HEK293 (cell line): ENCODE results near the gene UNC93A.

Source experiments
- EGR2 ChIP-seq: fragments of 450-650 bp; formaldehyde crosslinking; IDR thresholded peaks from 2 replicates; pipeline ENCODE4 v1.5.1; 2016; ENCODE audit warnings: low read depth, missing biosample characterization, missing genetic modification characterization
- HOXD13 ChIP-seq: sonication (generic); formaldehyde crosslinking; IDR thresholded peaks from 2 replicates; pipeline ENCODE4 v1.8.0; 2022; ENCODE audit warnings: missing genetic modification reagents, borderline replicate concordance
- ZBTB20 ChIP-seq: fragments of 450-650 bp; formaldehyde crosslinking; IDR thresholded peaks from 2 replicates; pipeline ENCODE4 v1.5.1; 2016; ENCODE audit warnings: missing biosample characterization, missing genetic modification characterization
- ZNF140 ChIP-seq: fragments of 450-650 bp; formaldehyde crosslinking; IDR thresholded peaks from 2 replicates; pipeline ENCODE4 v1.5.1; 2016; ENCODE audit warnings: missing biosample characterization, missing genetic modification characterization
- ZNF202 ChIP-seq: fragments of 450-650 bp; formaldehyde crosslinking; IDR thresholded peaks from 2 replicates; pipeline ENCODE4 v1.5.1; 2016; ENCODE audit warnings: missing biosample characterization, missing genetic modification characterization, borderline replicate concordance
- ZNF311 ChIP-seq: fragments of 450-650 bp; formaldehyde crosslinking; IDR thresholded peaks from 2 replicates; pipeline ENCODE4 v1.5.1; 2017; ENCODE audit warnings: missing biosample characterization, missing genetic modification characterization, borderline replicate concordance
- ZNF404 ChIP-seq: fragments of 450-650 bp; formaldehyde crosslinking; IDR thresholded peaks from 2 replicates; pipeline ENCODE4 v1.5.1; 2017; ENCODE audit warnings: missing biosample characterization, missing genetic modification characterization
- ZNF423 ChIP-seq: fragments of 450-650 bp; formaldehyde crosslinking; IDR thresholded peaks from 2 replicates; pipeline ENCODE4 v1.5.1; 2016; ENCODE audit warnings: missing biosample characterization, missing genetic modification characterization
- ZNF530 ChIP-seq: fragments of 450-650 bp; formaldehyde crosslinking; IDR thresholded peaks from 2 replicates; pipeline ENCODE4 v1.5.1; 2016; ENCODE audit warnings: low read depth, missing biosample characterization, missing genetic modification characterization
- ZNF629 ChIP-seq: fragments of 450-650 bp; formaldehyde crosslinking; IDR thresholded peaks from 2 replicates; pipeline ENCODE4 v1.5.1; 2017; ENCODE audit warnings: missing biosample characterization, missing genetic modification characterization
- TF ChIP-seq, protein P1 (sequence below): fragments of 450-650 bp; formaldehyde crosslinking; IDR thresholded peaks from 2 replicates; pipeline ENCODE4 v1.5.1; 2016; ENCODE audit warnings: missing biosample characterization, missing genetic modification characterization, borderline replicate concordance
- TF ChIP-seq, protein P2 (sequence below): fragments of 450-650 bp; formaldehyde crosslinking; IDR thresholded peaks from 2 replicates; pipeline ENCODE4 v1.5.1; 2016; ENCODE audit warnings: missing biosample characterization, missing genetic modification characterization
- TF ChIP-seq, protein P3 (sequence below): fragments of 450-650 bp; formaldehyde crosslinking; IDR thresholded peaks from 2 replicates; pipeline ENCODE4 v1.5.1; 2016; ENCODE audit warnings: missing biosample characterization, missing genetic modification characterization
- TF ChIP-seq, protein P4 (sequence below): fragments of 450-650 bp; formaldehyde crosslinking; IDR thresholded peaks from 2 replicates; pipeline ENCODE4 v1.5.1; 2017; ENCODE audit warnings: missing biosample characterization, missing genetic modification characterization
- TF ChIP-seq, protein P5 (sequence below): fragments of 450-650 bp; formaldehyde crosslinking; IDR thresholded peaks from 2 replicates; pipeline ENCODE4 v1.5.1; 2016; ENCODE audit warnings: missing biosample characterization, missing genetic modification characterization
- TF ChIP-seq, protein P6 (sequence below): fragments of 450-650 bp; formaldehyde crosslinking; IDR thresholded peaks from 2 replicates; pipeline ENCODE4 v1.5.1; 2016; ENCODE audit warnings: missing biosample characterization, missing genetic modification characterization
- TF ChIP-seq, protein P7 (sequence below): fragments of 450-650 bp; formaldehyde crosslinking; IDR thresholded peaks from 2 replicates; pipeline ENCODE4; 2016; ENCODE audit warnings: missing biosample characterization, missing genetic modification characterization

Gene UNC93A

DNA sequence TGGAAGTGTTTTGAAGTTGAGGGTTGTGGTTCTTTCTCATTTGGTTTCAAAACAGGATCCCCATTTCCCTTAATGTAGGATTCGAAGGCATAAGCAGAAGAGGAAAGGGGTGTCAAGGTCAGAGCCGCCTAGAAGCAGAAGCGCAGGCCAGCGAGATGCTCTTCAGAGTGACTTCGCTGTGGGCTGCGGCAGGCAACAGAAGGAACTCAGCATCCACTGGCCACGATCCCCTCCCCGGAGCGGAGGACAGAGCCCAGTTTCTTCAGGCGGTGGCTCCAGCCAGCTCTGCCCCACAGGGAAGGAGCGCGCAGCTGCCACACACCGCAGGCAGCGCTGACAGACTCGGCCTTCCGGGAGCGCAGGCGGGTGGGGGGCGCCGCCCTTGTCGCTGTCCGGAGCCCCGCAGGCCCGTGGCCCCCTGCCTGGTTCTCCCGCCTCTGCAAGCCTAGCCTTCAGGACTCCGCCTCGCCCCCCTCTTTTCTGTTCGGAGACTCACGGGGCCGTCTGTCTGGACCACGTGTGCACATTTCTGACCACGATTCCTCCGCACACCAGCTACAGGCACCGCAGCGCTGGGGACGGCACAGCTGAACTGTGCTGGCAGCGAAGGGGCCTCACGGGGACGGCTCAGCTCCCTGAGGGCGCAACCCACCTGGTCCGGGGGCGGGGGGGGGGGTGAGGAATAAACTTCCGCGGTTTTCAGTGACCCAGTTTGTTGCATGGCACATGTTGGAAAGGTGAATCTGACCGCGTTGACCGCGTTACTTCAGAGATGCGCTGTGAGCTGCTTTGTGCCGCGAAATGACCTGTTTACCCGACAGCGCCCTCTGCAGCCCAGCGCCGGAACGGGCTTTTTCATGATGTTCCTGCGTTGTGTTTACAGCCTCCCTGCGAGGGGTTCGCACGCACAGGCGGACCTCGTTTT lies 59.9 kb downstream of the UNC93A start (continued):
- TF ChIP-seq, protein P1, sequence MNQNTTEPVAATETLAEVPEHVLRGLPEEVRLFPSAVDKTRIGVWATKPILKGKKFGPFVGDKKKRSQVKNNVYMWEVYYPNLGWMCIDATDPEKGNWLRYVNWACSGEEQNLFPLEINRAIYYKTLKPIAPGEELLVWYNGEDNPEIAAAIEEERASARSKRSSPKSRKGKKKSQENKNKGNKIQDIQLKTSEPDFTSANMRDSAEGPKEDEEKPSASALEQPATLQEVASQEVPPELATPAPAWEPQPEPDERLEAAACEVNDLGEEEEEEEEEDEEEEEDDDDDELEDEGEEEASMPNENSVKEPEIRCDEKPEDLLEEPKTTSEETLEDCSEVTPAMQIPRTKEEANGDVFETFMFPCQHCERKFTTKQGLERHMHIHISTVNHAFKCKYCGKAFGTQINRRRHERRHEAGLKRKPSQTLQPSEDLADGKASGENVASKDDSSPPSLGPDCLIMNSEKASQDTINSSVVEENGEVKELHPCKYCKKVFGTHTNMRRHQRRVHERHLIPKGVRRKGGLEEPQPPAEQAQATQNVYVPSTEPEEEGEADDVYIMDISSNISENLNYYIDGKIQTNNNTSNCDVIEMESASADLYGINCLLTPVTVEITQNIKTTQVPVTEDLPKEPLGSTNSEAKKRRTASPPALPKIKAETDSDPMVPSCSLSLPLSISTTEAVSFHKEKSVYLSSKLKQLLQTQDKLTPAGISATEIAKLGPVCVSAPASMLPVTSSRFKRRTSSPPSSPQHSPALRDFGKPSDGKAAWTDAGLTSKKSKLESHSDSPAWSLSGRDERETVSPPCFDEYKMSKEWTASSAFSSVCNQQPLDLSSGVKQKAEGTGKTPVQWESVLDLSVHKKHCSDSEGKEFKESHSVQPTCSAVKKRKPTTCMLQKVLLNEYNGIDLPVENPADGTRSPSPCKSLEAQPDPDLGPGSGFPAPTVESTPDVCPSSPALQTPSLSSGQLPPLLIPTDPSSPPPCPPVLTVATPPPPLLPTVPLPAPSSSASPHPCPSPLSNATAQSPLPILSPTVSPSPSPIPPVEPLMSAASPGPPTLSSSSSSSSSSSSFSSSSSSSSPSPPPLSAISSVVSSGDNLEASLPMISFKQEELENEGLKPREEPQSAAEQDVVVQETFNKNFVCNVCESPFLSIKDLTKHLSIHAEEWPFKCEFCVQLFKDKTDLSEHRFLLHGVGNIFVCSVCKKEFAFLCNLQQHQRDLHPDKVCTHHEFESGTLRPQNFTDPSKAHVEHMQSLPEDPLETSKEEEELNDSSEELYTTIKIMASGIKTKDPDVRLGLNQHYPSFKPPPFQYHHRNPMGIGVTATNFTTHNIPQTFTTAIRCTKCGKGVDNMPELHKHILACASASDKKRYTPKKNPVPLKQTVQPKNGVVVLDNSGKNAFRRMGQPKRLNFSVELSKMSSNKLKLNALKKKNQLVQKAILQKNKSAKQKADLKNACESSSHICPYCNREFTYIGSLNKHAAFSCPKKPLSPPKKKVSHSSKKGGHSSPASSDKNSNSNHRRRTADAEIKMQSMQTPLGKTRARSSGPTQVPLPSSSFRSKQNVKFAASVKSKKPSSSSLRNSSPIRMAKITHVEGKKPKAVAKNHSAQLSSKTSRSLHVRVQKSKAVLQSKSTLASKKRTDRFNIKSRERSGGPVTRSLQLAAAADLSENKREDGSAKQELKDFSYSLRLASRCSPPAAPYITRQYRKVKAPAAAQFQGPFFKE (tag by site-specific recombination) = no peak
- TF ChIP-seq, protein P2, sequence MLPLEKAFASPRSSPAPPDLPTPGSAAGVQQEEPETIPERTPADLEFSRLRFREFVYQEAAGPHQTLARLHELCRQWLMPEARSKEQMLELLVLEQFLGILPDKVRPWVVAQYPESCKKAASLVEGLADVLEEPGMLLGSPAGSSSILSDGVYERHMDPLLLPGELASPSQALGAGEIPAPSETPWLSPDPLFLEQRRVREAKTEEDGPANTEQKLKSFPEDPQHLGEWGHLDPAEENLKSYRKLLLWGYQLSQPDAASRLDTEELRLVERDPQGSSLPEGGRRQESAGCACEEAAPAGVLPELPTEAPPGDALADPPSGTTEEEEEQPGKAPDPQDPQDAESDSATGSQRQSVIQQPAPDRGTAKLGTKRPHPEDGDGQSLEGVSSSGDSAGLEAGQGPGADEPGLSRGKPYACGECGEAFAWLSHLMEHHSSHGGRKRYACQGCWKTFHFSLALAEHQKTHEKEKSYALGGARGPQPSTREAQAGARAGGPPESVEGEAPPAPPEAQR (tag by site-specific recombination) = no peak
- TF ChIP-seq ZNF404 (tag by site-specific recombination) = no peak
- no peak for TF ChIP-seq ZNF202 (tag by site-specific recombination)
- peak; percentile 49 for TF ChIP-seq EGR2 (tag by site-specific recombination)
- TF ChIP-seq, protein P3, sequence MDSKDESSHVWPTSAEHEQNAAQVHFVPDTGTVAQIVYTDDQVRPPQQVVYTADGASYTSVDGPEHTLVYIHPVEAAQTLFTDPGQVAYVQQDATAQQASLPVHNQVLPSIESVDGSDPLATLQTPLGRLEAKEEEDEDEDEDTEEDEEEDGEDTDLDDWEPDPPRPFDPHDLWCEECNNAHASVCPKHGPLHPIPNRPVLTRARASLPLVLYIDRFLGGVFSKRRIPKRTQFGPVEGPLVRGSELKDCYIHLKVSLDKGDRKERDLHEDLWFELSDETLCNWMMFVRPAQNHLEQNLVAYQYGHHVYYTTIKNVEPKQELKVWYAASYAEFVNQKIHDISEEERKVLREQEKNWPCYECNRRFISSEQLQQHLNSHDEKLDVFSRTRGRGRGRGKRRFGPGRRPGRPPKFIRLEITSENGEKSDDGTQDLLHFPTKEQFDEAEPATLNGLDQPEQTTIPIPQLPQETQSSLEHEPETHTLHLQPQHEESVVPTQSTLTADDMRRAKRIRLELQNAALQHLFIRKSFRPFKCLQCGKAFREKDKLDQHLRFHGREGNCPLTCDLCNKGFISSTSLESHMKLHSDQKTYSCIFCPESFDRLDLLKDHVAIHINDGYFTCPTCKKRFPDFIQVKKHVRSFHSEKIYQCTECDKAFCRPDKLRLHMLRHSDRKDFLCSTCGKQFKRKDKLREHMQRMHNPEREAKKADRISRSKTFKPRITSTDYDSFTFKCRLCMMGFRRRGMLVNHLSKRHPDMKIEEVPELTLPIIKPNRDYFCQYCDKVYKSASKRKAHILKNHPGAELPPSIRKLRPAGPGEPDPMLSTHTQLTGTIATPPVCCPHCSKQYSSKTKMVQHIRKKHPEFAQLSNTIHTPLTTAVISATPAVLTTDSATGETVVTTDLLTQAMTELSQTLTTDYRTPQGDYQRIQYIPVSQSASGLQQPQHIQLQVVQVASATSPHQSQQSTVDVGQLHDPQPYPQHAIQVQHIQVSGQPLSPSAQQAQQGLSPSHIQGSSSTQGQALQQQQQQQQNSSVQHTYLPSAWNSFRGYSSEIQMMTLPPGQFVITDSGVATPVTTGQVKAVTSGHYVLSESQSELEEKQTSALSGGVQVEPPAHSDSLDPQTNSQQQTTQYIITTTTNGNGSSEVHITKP = peak; percentile 76
- TF ChIP-seq, protein P4, sequence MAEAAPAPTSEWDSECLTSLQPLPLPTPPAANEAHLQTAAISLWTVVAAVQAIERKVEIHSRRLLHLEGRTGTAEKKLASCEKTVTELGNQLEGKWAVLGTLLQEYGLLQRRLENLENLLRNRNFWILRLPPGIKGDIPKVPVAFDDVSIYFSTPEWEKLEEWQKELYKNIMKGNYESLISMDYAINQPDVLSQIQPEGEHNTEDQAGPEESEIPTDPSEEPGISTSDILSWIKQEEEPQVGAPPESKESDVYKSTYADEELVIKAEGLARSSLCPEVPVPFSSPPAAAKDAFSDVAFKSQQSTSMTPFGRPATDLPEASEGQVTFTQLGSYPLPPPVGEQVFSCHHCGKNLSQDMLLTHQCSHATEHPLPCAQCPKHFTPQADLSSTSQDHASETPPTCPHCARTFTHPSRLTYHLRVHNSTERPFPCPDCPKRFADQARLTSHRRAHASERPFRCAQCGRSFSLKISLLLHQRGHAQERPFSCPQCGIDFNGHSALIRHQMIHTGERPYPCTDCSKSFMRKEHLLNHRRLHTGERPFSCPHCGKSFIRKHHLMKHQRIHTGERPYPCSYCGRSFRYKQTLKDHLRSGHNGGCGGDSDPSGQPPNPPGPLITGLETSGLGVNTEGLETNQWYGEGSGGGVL (tag by site-specific recombination) = peak; percentile 72; the same call in 1 of the 2 replicates
- TF ChIP-seq, protein P5, sequence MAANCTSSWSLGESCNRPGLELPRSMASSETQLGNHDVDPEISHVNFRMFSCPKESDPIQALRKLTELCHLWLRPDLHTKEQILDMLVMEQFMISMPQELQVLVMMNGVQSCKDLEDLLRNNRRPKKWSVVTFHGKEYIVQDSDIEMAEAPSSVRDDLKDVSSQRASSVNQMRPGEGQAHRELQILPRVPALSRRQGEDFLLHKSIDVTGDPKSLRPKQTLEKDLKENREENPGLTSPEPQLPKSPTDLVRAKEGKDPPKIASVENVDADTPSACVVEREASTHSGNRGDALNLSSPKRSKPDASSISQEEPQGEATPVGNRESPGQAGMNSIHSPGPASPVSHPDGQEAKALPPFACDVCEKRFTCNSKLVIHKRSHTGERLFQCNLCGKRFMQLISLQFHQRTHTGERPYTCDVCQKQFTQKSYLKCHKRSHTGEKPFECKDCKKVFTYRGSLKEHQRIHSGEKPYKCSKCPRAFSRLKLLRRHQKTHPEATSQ (tag by site-specific recombination) = no peak
- TF ChIP-seq ZNF629 (tag by site-specific recombination) = 0 out of 2 replicates have a peak, but pooled peaks have one; percentile 21
- TF ChIP-seq ZBTB20 (tag by site-specific recombination) = peak; percentile 27; the same call in 1 of the 2 replicates
- TF ChIP-seq ZNF140 (tag by site-specific recombination) = no peak
- no peak for TF ChIP-seq HOXD13 (CRISPR knock-in tag)
- no peak for TF ChIP-seq ZNF423 (tag by site-specific recombination)
- no peak for TF ChIP-seq ZNF530 (tag by site-specific recombination)
- TF ChIP-seq, protein P6, sequence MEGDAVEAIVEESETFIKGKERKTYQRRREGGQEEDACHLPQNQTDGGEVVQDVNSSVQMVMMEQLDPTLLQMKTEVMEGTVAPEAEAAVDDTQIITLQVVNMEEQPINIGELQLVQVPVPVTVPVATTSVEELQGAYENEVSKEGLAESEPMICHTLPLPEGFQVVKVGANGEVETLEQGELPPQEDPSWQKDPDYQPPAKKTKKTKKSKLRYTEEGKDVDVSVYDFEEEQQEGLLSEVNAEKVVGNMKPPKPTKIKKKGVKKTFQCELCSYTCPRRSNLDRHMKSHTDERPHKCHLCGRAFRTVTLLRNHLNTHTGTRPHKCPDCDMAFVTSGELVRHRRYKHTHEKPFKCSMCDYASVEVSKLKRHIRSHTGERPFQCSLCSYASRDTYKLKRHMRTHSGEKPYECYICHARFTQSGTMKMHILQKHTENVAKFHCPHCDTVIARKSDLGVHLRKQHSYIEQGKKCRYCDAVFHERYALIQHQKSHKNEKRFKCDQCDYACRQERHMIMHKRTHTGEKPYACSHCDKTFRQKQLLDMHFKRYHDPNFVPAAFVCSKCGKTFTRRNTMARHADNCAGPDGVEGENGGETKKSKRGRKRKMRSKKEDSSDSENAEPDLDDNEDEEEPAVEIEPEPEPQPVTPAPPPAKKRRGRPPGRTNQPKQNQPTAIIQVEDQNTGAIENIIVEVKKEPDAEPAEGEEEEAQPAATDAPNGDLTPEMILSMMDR (tag by site-specific recombination) = peak; percentile 77
- TF ChIP-seq, protein P7, sequence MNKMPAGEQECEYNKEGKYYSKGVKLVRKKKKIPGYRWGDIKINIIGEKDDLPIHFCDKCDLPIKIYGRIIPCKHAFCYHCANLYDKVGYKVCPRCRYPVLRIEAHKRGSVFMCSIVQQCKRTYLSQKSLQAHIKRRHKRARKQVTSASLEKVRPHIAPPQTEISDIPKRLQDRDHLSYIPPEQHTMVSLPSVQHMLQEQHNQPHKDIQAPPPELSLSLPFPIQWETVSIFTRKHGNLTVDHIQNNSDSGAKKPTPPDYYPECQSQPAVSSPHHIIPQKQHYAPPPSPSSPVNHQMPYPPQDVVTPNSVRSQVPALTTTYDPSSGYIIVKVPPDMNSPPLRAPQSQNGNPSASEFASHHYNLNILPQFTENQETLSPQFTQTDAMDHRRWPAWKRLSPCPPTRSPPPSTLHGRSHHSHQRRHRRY (tag by site-specific recombination) = no peak
- no peak for TF ChIP-seq ZNF311
